HepG2 (cell line): ENCODE measurements around the gene PSRC1. TPM values are rescaled to one million over a fixed set of nuclear protein-coding genes. Genes with fewer than 3 reads are reported as not detected.

ENCODE experiments used
- CAMTA2 ChIP-seq: sonication (generic); formaldehyde crosslinking; IDR thresholded peaks from 2 replicates; pipeline ENCODE4 v1.4.0; 2020; ENCODE audit warnings: mild to moderate bottlenecking, missing genetic modification reagents, borderline replicate concordance
- CBX2 ChIP-seq, 2 experiments: fragments of 200-600 bp in 1 of 2; sonication (generic); formaldehyde crosslinking in 1 of 2; IDR thresholded peaks; 2 replicates each; pipeline versions ENCODE4 v1.7.0 to v1.8.1; 2018 to 2022; ENCODE audit warnings: low read depth in 2 of 2, low read length in 1 of 2, mild to moderate bottlenecking in 1 of 2, missing genetic modification reagents in 1 of 2
- DNMT1 ChIP-seq: sonication (generic); formaldehyde crosslinking; IDR thresholded peaks from 2 replicates; pipeline ENCODE4 v1.5.1; 2020; ENCODE audit warnings: mild to moderate bottlenecking, missing genetic modification reagents
- ELK4 ChIP-seq: sonication (generic); formaldehyde crosslinking; IDR thresholded peaks from 2 replicates; pipeline ENCODE4 v1.9.0; 2021; ENCODE audit warnings: missing genetic modification reagents, borderline replicate concordance
- ETV5 ChIP-seq: IDR thresholded peaks from 2 replicates; pipeline ENCODE4 v1.6.1; 2018; ENCODE audit warnings: missing biosample characterization, missing genetic modification reagents, inconsistent platforms, borderline replicate concordance
- GATA4 ChIP-seq: sonication (generic); IDR thresholded peaks from 2 replicates; pipeline ENCODE4 v1.6.1; 2016; ENCODE audit warnings: antibody characterized with exemption, low read depth, borderline replicate concordance
- HBP1 ChIP-seq: IDR thresholded peaks from 2 replicates; pipeline ENCODE4 v1.6.1; 2016; ENCODE audit warnings: low read depth, control low read depth
- HNF4A ChIP-seq: sonication (generic); formaldehyde crosslinking; IDR thresholded peaks from 2 replicates; pipeline ENCODE4 v1.4.0; 2020; ENCODE audit warnings: missing genetic modification reagents
- IRX3 ChIP-seq: sonication (generic); formaldehyde crosslinking; IDR thresholded peaks from 2 replicates; pipeline ENCODE4 v1.8.1; 2023; ENCODE audit warnings: mild to moderate bottlenecking, low read depth, missing genetic modification reagents, borderline replicate concordance
- ISL2 ChIP-seq: sonication (generic); formaldehyde crosslinking; IDR thresholded peaks from 2 replicates; pipeline ENCODE4 v1.5.0; 2020; ENCODE audit warnings: missing genetic modification reagents
- ISX ChIP-seq: sonication (generic); formaldehyde crosslinking; conservative IDR thresholded peaks from 2 replicates; pipeline ENCODE4 v1.5.0; 2020; ENCODE audit warnings: missing genetic modification reagents
- KDM5B ChIP-seq: sonication (generic); formaldehyde crosslinking; IDR thresholded peaks from 2 replicates; pipeline ENCODE4 v1.4.0; 2020; ENCODE audit warnings: missing genetic modification reagents, mild to moderate bottlenecking, borderline replicate concordance
- MAFG ChIP-seq: sonication (generic); formaldehyde crosslinking; IDR thresholded peaks from 2 replicates; pipeline ENCODE4 v1.5.1; 2020; ENCODE audit warnings: mild to moderate bottlenecking, missing genetic modification reagents
- NFATC3 ChIP-seq: sonication (generic); formaldehyde crosslinking; IDR thresholded peaks from 2 replicates; pipeline ENCODE4 v1.5.1; 2020; ENCODE audit warnings: mild to moderate bottlenecking, missing genetic modification reagents
- NKX3-1 ChIP-seq: sonication (generic); formaldehyde crosslinking; IDR thresholded peaks from 2 replicates; pipeline ENCODE4 v1.5.0; 2020; ENCODE audit warnings: missing genetic modification reagents
- NRL ChIP-seq: sonication (generic); formaldehyde crosslinking; IDR thresholded peaks from 2 replicates; pipeline ENCODE4 v1.5.0; 2020; ENCODE audit warnings: missing genetic modification reagents, mild to moderate bottlenecking, moderate library complexity, borderline replicate concordance
- SMAD1 ChIP-seq: sonication (generic); formaldehyde crosslinking; IDR thresholded peaks from 2 replicates; pipeline ENCODE4 v1.4.0; 2020; ENCODE audit warnings: missing genetic modification reagents, low read depth, mild to moderate bottlenecking, borderline replicate concordance
- TSC22D2 ChIP-seq: sonication (generic); formaldehyde crosslinking; IDR thresholded peaks from 2 replicates; pipeline ENCODE4 v1.5.1; 2020; ENCODE audit warnings: missing genetic modification reagents, mild to moderate bottlenecking, borderline replicate concordance
- ZBTB7B ChIP-seq: sonication (generic); formaldehyde crosslinking; IDR thresholded peaks from 2 replicates; pipeline ENCODE4 v1.4.0; 2020; ENCODE audit warnings: missing genetic modification reagents
- ZNF17 ChIP-seq: sonication (generic); formaldehyde crosslinking; IDR thresholded peaks from 2 replicates; pipeline ENCODE4 v1.5.0; 2020; ENCODE audit warnings: mild to moderate bottlenecking, missing genetic modification reagents
- ZNF263 ChIP-seq: sonication (generic); formaldehyde crosslinking; IDR thresholded peaks from 2 replicates; pipeline ENCODE4 v1.4.0; 2020; ENCODE audit warnings: missing genetic modification reagents
- ZNF672 ChIP-seq: sonication (generic); formaldehyde crosslinking; IDR thresholded peaks from 2 replicates; pipeline ENCODE4 v1.8.1; 2022; ENCODE audit warnings: missing genetic modification reagents
- ZNF761 ChIP-seq: sonication (generic); formaldehyde crosslinking; conservative IDR thresholded peaks from 2 replicates; pipeline ENCODE4 v1.4.0; 2020; ENCODE audit warnings: mild to moderate bottlenecking, missing genetic modification reagents
- ZSCAN20 ChIP-seq: sonication (generic); formaldehyde crosslinking; IDR thresholded peaks from 2 replicates; pipeline ENCODE4 v1.4.0; 2020; ENCODE audit warnings: missing genetic modification reagents, mild to moderate bottlenecking, borderline replicate concordance
- ZXDC ChIP-seq: sonication (generic); formaldehyde crosslinking; IDR thresholded peaks from 2 replicates; pipeline ENCODE4 v1.5.0; 2020; ENCODE audit warnings: mild to moderate bottlenecking, missing genetic modification reagents
- polyA plus RNA-seq, 8 experiments: library from polyadenylated mRNA; depleted of rRNA in 3 of 8; stranded (reverse) in 7 of 8; unstranded in 1 of 8; fragments of >200 nt; fragmentation: Illumina TruSeq in 4 of 8; extraction: Trizol in 4 of 8; gene quantifications; 2 replicates each; pipeline versions ENCODE4 v1.2.1 to v1.2.3, GENCODE V29; 2011 to 2016; ENCODE audit warnings: low read depth in 4 of 8, missing spikeins in 1 of 8, mixed read lengths in 1 of 8; ENCODE audit not compliant: insufficient read depth in 1 of 8
- total RNA-seq, 5 experiments: library from RNA; depleted of rRNA; stranded (reverse); fragments of >200 nt; fragmentation: Illumina TruSeq; extraction: Trizol; gene quantifications; 2 replicates each; pipeline ENCODE4 v1.2.3, GENCODE V29; 2016; ENCODE audit warnings: low read depth in 1 of 5

PSRC1 gene
- total and polyA plus RNA-seq, 2 of the 13 experiments (the other 11 are each of a cell fraction or from before 2014, with no cell fraction given), result 28.6 to 30.3 TPM

- no peak for TF ChIP-seq ELK4 (CRISPR knock-in tag)
- no peak; the same call in 1 of the 2 replicates for TF ChIP-seq SMAD1 (CRISPR knock-in tag)
- TF ChIP-seq DNMT1 (CRISPR knock-in tag), result peak; percentile 96; the same call in 1 of the 2 replicates
- peak; percentile 65; the same call in 1 of the 2 replicates for TF ChIP-seq TSC22D2 (CRISPR knock-in tag)
- peak; percentile 53; the same call in 1 of the 2 replicates for TF ChIP-seq HNF4A (CRISPR knock-in tag)
- TF ChIP-seq ZBTB7B (CRISPR knock-in tag), result peak; percentile 19; the same call in 1 of the 2 replicates
- TF ChIP-seq ISX (CRISPR knock-in tag), result no peak
- no peak for TF ChIP-seq ZNF672 (CRISPR knock-in tag)
- peak; percentile 24; the same call in 1 of the 2 replicates for TF ChIP-seq KDM5B (CRISPR knock-in tag)
- no peak for TF ChIP-seq CBX2 (IDR thresholded peaks at IDR 0.05; ENCODE audit: low read depth, low read length)
- no peak; the same call in 1 of the 2 replicates for TF ChIP-seq CBX2 (CRISPR knock-in tag; IDR thresholded peaks at IDR 0.05; ENCODE audit: low read depth)
- no peak for TF ChIP-seq CAMTA2 (CRISPR knock-in tag)
- TF ChIP-seq ZNF761 (CRISPR knock-in tag), result 0 out of 2 replicates have a peak, but pooled peaks have one; percentile 62
- peak; percentile 48; the same call in 1 of the 2 replicates for TF ChIP-seq ETV5 (CRISPR knock-in tag)
- TF ChIP-seq MAFG (CRISPR knock-in tag), result no peak
- no peak for TF ChIP-seq GATA4
- peak; percentile 48; the same call in 1 of the 2 replicates for TF ChIP-seq ISL2 (CRISPR knock-in tag)
- TF ChIP-seq ZNF263 (CRISPR knock-in tag), result peak; percentile 23; the same call in 1 of the 2 replicates
- TF ChIP-seq HBP1 (CRISPR knock-in tag), result 0 out of 2 replicates have a peak, but pooled peaks have one; percentile 56
- peak; percentile 71; the same call in 1 of the 2 replicates for TF ChIP-seq NRL (CRISPR knock-in tag)
- TF ChIP-seq ZSCAN20 (CRISPR knock-in tag), result no peak
- TF ChIP-seq NFATC3 (CRISPR knock-in tag), result no peak
- no peak for TF ChIP-seq NKX3-1
- no peak for TF ChIP-seq ZXDC (CRISPR knock-in tag)
- TF ChIP-seq IRX3 (CRISPR knock-in tag), result no peak
- TF ChIP-seq ZNF17 (CRISPR knock-in tag), result no peak
Measured at GRCh38 chr1:109263597-109264378, 19.2 kb downstream of the PSRC1 start (continued).
